Hematopoietic multipotent progenitor cell treated with erythropoietin and hydrocortisone succinate and interleukin-3 and kit ligand, for 8 days (in vitro differentiated cells): ENCODE data around the gene STYXL1.

Source experiments
- DNase-seq: peaks from one replicate; pipeline ENCODE4 v3.0.0-alpha.2; 2015

STYXL1 gene

DNA sequence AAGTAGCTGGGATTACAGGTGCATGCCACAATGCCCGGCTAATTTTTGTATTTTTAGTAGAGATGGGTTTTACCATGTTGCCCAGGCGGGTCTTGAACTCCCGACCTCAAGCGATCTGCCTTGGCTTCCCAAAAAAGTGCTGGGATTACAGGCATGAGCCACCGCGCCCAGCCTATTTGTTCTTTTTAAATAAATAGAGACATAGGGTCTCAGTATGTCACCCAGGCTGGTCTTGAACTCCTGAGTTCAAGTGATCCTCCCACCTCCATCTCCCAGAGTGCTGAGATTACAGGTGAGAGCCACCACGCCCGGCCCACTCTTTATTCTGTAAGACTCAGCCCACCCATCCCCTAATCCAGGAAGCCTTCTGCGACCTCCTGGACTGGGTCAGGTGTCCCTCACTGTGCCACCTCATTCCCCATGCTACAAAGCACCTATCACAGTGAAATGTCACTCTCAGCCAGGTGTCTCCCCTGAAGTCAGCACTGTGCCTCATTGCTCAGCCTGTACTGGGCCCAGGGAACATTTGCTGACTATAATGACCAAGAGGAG, 56.2 kb downstream of the STYXL1 start:
- no peak for DNase-seq

DNA sequence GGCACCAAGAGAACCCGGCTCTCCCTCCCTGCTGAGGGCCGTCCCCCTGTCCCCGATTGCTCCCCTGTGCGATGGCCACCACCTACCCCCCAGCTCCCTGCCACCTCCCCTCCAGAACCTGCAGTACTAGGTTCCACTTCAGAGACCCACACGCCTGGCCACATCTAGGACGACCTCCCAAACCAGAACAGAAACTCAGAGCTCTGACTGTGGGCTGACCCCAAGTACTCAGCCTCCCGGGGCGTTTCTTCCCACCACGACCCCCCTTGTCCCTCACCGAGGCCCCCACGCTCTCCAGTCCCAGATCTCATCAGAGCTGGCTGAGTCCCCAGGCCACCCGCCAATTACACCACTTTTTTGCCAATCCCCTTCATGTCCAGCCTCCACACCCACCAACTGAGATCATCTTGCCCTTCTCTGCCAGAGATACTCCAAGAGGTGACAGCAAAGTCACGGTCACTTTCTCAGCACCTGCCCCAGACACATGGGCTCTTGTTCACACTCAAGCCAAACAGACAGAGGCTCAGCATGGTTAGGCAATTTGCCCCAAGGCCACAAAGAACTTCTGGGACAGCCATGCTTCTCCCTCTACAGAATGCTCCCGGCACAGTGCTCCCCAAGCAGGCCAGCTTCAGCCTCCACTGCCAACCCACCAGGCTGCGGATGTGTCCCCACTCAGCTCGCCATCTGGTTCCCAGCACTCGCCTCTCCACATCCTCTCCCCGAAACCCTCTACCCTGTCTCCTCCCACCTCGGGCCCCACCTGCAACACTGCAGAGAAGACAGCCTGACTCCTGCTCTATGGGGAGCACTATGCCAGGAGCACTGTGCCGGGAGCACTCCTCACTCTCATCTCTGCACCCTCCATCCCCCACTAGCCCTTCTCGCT, 58.1 kb downstream of the STYXL1 start:
- DNase-seq, result no peak

DNA sequence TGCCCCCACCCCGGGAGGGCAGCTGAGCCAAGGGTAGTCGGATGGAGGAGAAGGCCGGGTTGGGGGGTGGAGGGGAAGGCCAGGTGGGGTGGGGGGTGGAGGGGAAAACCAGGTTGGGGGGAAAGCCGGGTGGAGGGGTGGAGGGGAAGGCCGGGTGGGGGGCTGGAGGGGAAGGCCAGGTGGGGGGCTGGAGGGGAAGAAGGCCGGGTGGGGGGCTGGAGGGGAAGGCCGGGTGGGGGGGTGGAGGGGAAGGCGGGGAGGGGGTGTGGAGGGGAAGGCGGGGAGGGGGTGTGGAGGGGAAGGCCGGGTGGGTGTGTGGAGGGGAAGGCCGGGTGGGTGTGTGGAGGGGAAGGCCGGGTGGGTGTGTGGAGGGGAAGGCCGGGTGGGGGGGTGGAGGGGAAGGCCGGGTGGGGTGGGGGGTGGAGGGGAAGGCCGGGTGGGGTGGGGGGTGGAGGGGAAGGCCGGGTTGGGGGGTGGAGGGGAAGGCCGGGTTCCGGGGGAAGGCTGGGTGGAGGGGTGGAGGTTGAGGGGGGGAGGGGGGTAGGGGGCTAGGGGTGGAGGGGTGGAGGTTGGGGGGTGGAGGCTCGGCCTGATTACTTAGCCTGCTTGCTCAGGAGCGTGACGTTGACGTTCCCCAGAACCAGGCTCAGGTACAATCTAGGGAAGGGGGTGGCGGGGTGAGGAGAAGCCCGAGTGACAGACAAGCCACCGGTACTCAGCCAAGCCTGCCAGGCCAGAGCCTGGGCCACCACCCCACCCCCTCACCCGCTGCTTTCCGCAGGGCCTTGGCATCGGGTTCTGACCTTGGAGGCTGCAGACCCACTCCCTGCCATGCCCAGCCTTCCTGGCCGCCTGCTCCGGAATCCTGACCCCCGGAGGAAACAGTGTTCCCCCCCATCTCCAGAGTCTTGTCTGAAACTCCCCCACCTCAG, 59.0 kb downstream of the STYXL1 start:
- DNase-seq, result no peak

DNA sequence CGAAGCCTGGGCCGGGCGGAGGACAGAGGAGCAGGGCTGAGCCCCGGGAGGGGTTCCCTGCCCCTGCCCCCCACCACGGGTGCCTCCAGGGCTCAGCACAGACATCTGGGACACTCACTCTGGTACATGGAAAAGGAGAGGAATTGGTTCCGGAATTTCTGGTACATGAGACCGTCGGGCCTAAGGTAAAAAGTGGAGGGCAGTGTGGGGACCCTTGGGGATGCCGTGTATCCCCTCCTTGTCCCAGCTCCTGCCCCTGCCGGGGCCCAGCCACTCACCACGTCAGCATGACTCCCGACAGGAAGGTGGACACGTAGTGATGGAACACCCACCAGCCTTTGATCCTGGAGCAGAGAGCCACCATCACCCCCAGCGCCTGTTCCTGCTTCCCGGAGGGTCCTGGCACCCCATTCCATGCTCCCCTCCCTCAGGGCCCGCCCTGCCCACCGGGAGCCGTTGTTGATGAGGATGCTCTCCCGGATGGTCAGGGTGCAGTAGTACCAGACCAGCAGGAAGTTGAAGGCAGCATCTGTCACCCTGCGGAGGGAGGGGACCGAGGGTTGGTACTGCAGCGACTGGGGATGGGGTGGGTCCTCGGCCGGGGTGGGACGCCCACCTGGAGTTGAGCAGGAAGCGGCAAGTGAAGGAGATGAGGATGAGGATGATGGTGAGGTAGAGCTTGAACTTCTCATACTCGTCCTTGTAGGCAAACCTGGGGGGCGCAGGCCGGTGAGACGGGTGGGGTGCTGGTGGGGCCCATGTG, 59.8 kb downstream of the STYXL1 start:
- no peak for DNase-seq

DNA sequence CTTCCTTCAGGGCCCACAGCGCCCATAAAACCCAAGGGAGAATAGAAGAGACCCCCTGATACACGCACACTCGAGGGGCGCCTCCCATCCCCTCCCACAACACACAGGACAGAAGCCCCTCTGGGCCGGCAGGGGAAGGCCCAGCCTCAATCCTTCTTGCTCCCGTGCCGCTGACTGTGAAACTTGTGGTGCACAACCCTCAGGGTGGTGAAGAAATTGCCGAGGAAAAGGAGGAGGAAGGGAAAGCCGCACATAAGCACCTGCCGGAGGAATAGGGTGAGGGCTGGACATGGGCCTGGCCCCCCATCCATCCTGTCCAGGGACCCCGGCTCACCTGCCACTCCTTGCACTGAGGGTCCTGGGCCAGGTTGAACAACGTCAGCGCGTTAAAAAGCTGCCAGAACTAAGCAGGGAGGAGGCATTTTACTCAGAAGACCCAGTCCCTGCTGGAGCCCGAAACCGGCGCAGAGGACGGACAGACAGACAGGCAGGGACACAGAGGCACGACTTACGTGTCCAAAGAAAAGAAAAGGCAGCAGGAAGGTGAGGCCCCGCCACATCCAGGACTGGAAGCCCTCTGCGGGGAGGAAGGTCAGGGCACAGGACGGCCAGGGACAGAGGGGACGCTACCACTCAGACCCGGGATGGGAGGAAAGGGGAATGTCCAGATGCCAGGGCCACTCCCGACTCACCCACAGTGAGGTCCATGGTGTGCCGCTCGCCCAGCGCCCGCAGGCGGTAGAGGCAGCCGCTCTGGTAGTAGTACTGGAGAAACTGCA, 60.6 kb downstream of the STYXL1 start:
- no peak for DNase-seq

DNA sequence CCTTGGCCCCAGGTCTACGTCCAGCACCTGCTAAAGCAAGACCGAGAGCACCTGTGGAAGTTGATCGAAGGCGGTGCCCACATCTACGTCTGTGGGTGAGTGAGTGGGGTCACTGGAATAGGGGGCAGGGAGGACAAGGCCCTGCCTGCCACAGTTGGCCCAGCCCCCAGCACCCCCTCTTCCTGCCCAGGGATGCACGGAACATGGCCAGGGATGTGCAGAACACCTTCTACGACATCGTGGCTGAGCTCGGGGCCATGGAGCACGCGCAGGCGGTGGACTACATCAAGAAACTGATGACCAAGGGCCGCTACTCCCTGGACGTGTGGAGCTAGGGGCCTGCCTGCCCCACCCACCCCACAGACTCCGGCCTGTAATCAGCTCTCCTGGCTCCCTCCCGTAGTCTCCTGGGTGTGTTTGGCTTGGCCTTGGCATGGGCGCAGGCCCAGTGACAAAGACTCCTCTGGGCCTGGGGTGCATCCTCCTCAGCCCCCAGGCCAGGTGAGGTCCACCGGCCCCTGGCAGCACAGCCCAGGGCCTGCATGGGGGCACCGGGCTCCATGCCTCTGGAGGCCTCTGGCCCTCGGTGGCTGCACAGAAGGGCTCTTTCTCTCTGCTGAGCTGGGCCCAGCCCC, 61.5 kb downstream of the STYXL1 start:
- DNase-seq, result no peak

DNA sequence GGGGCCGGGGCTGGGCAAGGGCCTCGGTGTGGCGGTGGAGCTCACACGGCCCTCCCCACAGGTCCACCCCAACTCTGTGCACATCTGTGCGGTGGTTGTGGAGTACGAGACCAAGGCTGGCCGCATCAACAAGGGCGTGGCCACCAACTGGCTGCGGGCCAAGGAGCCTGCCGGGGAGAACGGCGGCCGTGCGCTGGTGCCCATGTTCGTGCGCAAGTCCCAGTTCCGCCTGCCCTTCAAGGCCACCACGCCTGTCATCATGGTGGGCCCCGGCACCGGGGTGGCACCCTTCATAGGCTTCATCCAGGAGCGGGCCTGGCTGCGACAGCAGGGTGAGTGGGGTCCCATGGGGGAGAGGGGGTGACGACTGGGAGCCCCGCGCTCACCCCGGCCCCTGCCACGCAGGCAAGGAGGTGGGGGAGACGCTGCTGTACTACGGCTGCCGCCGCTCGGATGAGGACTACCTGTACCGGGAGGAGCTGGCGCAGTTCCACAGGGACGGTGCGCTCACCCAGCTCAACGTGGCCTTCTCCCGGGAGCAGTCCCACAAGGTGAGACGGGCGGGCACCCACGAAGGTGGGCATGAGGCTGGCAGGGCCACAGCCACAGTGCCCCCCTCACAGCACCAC, 62.2 kb downstream of the STYXL1 start:
- DNase-seq, result peak; percentile 14

DNA sequence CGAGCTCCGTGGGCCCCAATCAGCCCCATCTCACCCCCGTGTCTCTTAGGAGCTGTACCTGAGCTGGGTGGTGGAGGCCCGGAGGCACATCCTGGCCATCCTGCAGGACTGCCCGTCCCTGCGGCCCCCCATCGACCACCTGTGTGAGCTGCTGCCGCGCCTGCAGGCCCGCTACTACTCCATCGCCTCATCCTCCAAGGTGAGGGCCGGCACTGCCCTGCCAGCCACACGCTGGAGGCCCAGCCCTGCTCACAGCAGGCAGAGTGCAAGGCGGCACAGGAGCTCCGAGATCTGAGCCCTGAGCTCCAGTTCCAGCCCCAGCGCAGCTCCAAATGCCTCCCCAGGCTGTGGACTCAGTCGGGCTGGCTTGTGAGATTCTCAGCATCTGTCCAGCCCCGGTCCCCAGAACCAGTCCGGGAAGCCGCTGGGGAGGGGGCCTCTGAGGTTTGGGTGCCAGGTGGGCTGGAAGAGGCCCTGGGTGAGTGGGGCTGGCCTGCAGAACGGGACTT, 62.7 kb downstream of the STYXL1 start:
- DNase-seq, result no peak

DNA sequence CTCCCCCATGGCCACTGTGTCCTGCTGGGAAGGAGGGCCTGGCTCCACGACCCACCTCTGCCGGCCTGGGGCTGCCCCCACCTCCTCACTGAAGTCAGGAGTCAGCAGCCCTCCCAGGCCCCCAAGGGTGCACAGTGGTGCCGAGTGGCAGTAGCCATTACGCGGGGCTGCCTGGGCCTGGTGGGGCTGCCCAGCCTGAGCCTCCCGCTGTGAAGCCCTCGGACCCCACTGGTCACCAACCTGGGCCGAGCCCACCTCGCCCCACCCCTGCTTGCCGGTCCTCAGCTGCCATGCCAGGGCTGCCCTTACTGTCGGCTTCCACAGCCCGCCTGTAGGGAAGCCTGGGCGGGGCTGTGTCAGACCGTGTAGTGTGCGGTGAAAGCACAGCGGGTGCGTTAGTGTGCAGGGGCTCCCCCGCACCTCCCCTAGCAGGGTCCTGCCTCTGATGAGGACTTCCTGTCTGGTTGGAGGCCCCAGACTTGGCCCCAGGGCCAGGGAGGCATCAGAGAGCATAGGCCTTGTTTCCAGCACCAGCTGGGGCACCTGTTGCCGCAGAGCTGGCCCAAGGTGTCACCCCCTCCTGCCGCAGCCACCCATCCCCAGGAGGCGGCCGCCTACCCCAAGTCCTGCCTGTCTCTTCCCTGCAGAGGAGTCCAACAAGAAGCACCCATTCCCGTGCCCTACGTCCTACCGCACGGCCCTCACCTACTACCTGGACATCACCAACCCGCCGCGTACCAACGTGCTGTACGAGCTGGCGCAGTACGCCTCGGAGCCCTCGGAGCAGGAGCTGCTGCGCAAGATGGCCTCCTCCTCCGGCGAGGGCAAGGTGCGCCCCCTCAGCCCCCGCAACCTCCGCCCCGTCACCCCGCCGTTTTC, 63.4 kb downstream of the STYXL1 start:
- DNase-seq, result no peak

DNA sequence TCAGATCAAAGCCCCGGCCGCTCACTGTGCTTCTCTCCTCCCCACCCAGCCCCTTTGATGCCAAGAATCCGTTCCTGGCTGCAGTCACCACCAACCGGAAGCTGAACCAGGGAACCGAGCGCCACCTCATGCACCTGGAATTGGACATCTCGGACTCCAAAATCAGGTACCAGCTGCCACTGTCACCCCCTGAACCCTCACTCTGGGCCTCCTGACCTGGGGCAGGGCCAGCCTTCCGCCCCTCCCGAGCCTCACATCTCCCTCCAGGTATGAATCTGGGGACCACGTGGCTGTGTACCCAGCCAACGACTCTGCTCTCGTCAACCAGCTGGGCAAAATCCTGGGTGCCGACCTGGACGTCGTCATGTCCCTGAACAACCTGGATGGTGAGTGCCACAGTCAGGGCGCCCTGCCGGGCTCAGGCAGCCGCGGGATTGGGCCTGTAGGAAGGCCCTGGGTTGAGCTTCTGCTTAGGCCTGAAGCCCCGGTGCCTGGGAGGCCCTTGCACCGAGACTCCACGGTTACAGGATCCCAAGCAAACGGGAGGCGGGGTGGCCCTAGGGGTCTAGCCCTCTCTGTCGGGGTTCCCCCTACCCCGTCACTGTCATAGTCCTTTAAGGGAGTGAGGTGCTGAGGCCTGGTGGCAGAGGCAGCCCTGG, 64.2 kb downstream of the STYXL1 start:
- DNase-seq, result no peak

DNA sequence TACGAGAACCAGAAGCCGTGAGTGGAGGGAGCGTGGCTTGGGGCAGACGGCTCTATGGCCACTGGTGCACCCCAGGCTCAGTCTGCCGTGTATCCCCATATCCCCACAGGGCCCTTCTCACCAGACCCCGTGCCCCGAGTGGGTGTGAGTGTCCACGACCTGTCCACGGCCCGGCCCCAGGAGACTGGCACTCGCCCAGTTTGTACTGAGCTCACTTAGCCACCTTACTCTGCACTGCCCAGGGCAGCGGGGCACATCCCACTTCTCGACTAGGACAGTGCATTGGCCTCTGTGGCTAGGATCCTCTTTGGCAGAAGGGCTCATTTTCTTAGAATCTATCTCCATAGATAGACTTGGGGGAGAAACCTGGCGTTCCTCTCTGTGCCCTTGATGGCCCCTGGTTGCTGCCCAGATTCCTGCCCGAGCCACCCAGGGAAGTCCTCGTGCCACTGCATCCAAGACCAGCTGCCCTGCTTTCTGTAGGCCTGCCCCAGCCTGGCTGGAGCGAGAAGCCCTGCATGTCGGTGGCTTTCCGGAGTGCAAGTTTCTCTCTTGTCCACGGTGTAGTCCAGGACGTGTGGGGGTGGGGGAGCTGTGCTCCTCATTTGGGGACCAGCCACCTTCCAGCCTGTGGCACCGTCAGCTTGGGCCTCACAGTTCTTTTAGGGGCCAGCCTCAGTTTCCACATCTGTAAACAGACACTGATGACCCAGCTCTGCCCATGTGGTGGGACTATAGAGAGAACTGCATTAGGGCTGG, 65.3 kb downstream of the STYXL1 start:
- DNase-seq, result no peak

DNA sequence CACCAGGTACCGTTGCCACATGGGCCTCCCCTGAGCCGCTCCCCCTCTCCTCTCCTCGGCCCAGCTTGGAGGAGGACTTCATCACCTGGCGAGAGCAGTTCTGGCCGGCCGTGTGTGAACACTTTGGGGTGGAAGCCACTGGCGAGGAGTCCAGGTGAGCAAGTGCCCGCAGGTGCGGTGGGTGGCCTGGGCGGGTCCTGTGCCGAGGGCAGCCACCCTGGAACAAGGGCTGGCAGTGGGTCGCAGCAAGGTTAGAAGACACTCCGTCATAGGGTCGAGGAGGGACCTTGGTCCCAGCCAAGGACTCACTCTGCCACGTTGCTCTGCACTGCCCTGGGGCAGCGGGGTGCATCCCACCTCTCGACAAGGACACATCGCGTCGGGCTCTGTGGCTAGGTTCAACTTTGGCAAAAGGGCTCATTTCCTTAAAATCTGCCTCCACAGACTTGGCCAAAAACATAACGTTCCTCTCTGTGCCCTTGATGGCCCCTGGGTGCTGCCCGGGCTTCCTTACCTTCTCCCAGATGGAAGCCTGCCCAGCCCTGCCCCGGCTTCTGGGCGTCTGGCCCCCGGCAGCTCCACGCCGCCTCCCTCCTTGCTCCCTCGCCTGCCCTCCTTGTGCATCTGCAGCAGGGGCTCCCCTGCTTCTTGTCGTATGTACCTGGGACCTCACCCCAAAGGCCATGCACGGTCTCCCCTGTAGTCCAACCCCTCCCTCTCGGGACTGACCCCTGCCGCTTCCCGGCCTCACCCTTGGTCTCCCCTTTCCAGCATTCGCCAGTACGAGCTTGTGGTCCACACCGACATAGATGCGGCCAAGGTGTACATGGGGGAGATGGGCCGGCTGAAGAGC, 66.1 kb downstream of the STYXL1 start:
- no peak for DNase-seq

DNA sequence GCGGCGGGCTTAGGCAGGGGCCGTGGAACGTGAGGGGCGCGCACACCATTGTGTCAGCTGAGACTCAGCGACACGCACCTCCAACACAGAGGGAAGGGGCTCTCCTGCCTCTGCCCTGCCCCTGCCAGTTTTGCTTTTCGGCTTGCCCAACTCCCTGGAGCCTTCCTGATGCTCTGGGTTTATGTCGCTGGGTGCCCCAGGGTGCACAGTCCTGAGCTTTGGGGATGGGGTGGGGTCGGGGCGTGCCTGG, 66.7 kb downstream of the STYXL1 start:
- DNase-seq, result no peak

DNA sequence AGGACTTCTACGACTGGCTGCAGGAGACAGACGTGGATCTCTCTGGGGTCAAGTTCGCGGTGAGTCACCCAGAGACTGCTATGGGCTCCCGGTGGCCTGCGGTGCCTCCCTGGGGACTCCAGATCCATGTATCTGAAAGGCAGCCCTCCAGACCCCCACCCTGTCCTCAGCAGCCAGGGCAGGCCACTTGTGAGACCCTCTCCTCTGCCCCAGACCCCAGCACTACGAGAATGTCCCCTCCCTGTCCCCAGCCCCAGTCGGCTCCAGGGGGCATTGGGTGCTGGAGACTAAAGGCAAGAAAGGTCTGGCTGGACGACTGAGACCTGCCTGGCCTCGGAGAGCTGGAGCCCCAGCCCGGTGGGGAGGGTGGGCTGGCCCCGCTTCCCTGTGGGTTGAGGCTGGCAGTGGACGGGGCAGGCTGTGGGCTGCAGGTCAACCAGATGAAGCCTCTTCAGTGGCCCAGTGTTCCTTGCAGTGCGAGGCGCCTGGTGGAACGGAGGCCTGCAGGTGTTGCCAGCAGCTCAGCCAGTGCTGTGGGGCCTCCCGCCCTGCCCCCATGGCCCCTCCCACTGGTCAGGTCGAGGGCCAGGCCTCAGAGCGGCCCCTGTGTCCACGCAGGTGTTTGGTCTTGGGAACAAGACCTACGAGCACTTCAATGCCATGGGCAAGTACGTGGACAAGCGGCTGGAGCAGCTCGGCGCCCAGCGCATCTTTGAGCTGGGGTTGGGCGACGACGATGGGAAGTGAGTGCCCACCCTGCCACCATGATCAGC, 67.2 kb downstream of the STYXL1 start:
- DNase-seq, result no peak

DNA sequence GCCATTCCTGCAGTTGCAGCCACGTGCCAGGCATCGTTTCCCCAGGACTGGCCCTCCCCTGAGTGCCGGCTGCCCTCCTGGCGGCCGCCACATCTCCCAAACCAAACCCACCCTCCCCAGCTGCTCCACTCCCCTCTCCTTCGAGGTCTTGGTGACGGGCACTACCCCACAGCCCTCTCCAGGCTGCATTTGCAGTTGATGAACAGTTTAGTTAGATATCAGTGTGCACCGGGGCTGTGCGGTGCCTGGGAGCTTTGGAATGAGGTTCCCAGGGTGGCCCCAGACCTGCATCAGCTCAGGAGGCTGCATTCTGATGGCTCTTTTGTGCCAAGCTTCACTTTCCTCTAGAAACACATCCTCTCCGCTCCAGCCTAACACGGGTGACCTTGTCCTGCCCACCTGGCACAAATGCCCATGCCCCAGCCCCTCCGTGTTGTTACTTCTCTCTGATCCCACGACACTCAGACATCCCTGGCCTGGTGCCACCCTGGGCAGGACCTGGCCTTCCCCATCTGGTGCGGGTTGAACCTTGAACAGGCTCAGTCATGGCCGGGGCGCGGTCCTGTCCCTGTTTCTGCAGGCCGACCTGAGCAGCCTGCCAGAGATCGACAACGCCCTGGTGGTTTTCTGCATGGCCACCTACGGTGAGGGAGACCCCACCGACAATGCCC, 67.9 kb downstream of the STYXL1 start:
- DNase-seq, result no peak

DNA sequence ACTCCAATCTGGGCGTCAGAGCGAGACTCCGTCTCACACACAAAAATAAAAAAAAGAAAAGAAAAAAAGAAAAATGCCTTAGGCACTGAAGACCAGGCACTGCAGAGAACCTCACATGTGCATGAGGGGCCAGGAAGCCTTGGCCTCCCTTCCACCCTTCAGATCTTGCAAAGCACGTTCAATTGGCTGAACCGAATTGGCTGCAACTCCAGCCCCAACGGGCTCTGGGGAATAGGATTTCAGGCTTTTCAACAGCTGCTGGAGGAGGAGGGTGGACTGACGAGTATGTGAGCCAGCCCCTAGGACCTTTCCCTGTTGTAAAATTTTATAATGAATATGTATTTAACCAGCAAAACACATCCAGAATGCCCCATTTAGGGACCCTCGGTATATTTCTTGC, 70.1 kb downstream of the STYXL1 start:
- no peak for DNase-seq
